NCI-H1417 treated with DMSO at 0.1 percent for 48 hours (cell line): Measurements from ENCODE around the gene SCN5A.

Experiments
- DNase-seq: peaks from one replicate; lab custom pipeline; 2025; lab: John Stamatoyannopoulos, UW

The SCN5A gene

DNA sequence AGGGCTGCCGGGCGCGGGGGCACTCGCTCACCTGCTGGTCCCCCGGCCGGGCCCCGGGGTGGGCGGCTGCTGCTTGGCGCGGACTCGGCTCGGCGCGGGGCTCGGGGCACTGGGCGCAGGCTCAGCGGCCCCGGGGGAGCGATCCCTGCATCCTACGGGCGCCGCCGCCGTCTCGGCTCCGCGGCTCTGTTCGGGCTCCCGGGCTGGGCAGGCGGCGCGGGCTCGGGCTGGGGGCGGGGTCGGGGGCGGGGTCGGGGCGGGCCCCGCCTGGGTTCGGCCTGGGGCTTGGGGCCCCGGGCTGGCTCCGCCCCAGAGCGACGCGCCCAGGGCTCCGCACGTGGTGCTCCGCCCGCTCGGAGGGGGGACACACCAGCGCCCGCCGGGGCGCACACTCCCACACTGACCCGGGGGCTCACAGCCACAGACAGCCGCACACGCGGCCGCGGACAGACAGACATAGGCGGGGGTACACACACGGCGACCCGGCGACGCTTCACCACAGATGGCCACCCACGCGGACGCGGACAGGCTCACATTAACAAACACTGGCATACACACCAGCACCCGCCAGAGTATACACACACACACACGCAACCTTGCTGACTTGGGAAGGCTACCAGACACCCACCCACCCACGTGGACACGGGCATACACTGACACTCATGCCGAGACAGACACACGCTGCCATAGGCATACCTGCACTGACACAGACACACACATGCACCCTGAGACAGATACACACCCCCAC lies at the start of gene SCN5A:
SCN5A (minus strand) TSS at position 188 of the 748 bp plus-strand sequence. CDS start 16,380 bp downstream, outside the sequence.
- DNase-seq: no peak

DNA sequence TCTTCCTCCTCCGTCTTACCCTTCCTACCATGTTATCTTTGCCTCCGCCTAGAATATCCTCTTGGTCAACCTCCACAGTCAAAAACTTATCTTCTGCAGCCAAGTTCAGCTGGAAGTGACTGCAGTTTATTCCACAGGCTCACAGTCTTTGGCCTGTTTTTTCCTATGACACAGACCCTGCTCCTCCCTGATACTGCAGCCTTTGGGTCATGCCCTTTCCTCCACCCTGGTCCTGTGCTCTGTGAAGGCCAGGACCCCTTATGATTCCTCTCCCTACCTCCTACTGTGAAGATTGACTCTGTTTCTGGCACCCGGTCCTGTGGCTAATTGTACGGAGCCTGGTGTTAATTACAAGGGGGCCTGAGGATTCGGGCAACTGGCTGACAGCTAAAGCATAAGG lies 49.3 kb upstream of the SCN5A start:
- DNase-seq: no peak

DNA sequence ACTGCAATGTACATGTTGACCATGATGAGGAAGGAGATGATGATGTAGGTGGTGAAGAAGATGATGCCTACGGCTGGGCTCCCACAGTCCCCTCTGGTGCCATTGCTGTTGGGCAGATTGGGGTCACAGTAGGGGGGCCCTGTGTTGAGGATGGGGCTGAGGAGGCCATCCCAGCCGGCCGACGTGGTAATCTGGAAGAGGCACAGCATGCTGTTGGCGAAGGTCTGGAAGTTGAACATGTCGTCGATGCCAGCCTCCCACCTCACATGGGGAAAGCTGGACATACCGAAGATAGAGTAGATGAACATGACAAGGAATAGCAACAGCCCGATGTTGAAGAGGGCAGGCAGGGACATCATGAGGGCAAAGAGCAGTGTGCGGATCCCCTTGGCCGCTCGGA lies 48.6 kb upstream of the SCN5A start:
- no peak for DNase-seq

DNA sequence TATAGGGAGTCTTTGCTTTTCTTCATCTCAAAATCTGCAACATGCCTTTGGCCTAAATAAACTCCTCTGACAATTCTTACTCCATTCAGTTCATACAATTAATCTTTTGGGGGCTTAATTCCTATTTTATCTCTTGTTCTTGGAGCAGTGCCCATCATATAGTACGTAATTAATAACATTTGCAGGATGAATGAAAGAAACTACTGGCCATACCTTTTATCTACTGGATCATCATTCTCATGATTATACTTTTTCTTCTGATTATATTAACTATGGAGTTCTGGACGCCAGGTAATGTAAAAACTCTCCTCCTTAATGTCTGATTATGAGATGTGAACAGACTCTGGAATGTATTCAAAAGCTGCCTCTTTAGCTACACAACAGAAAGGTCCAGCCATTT lies 46.5 kb upstream of the SCN5A start:
- no peak for DNase-seq

DNA sequence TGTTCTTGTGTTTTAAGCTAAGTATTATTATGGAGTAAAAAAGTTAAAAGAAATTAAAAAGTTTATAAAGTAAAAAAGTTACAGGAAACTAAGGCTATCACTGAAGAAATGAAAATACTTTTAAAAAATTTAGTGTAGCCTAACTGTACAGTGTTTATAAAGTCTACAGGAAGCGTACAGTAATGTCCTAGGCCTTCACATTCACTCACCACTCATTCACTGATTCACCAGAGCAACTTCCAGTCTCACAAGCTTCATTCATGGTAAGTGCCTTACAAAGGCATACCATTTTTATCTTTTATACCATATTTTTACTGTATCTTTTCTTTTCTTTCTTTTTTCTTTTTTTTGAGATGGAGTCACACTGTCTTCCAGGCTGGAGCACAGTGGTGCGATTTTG lies 40.7 kb upstream of the SCN5A start:
- no peak for DNase-seq

DNA sequence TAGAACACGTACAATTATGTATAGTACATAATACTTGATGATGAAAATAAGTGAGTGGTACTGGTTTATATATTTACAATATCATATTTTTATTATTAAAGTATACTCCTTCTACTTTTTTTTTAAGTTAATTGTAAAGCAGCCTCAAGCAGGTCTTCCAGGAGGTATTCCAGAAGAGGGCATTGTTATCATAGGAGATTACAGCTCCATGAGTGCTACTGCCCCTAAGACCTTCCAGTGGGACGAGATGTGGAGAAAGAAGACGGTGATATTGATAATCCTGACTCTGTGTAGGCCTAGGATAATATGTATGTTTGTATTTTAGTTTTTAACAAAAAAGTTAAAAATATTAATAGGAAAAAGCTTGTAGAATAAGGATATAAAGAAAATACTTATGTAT lies 40.3 kb upstream of the SCN5A start:
- no peak for DNase-seq

DNA sequence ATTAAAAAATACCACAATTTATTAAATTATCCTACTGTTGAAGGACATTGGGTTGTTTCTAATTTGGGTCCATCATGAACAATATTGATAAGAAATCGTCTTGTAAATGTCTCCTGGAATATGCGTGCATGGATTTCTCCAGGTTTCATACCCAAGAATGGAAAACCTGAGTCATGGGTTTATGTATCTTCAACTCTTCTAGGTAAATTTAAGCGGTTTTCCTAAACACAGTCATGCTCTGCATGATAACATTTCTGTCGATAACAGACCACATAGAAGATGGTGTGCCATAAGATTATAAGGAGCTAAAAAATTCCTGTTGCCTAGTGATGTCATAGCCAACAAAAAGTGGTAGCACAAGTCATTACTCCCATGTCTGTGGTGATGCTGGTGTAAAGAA lies 39.9 kb upstream of the SCN5A start:
- DNase-seq: no peak

DNA sequence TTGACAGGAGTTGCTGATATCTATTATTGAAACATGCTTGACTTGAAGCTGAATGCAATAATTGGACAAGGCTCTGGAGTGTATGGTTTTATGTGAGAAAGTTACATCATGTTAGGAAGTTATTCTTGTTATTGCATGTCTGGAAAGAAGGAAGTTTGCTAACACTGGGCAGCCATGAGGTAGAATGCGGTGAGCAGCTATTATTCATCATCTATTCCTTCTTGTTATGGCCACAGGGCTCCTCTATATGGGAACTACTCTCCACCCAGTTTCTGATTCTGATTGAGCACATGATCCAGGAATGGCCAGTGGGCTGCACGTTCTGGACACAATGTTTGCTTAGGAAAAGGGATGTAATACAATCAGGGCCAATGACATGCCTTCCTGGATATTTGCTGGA lies 37.8 kb upstream of the SCN5A start:
- no peak for DNase-seq

DNA sequence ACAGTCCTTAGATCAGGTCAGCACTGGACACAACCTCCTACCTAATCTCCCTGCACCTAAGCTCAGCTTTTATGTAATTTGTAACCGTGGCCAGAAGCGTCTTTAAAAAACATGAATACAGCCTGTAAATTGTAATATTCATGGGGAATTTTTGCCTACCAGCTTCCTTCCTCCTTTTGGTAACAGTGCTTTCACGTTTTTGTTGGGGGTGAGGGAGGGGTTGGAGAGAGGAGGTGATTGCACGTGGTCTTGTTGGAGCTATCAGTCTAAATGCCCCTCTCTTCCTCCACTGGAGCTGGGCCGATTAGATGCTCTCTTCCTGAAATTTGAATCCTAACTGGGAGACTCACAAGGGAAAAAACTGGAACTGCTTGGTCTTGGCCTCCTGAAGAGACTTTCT lies 35.1 kb upstream of the SCN5A start:
- no peak for DNase-seq

DNA sequence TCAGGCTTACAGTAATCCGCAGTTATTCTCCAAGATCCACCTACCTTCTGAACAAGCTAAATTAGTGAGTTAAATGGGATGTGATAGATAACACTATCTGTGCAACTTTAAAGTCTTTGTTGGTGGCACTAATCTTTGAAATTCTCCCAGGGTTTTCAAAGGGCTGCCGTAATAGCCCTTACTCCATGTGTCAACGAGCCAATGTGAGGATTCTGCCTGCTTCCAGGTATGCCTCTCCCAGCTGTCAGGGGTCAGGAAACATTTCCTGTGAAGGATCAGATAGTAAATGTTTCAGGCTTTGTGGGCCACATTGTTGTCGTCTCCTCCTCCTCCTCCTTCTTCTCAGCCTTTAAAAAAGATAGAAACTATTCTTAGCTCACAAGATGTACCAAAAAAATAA lies 20.2 kb upstream of the SCN5A start:
- DNase-seq: no peak

DNA sequence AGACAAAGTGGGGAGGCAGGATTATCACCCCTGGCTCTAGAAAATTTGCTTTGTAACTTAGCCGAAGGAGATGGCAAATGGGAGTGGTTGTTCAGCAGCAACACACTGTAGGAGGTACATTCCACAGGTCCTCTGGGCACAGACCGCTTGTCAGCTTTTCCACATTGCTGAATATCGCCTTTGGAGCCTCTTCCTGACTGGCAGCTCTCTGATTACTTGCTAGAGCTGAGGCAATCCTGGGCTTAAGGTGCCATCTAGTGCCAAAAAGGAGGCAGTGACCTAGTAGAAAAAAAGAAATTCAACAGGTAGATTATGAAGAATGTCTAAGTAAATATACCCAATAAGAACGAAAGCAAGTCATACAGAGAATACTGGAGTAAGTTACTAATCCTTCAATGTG lies 13.1 kb upstream of the SCN5A start:
- DNase-seq: no peak

DNA sequence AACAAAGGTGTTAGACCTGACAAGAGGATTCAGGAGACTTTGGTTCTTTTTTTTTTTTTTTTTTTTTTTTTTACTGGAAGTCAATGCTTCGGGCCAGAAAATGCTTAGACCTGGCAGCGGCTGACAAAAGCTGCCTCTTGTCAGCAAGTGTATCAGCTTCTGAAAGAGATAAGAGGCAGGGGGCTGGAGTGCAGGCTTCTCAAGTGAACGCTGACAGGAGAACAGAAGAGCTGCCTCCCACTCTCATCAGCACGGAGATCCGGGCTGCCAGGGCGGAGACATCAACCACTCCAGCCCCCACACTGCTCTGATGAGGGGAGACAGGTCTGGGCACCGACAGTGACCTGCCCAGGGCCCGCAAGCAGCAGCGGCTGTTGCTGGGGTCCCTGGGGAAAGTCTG lies 9.4 kb upstream of the SCN5A start:
- no peak for DNase-seq

DNA sequence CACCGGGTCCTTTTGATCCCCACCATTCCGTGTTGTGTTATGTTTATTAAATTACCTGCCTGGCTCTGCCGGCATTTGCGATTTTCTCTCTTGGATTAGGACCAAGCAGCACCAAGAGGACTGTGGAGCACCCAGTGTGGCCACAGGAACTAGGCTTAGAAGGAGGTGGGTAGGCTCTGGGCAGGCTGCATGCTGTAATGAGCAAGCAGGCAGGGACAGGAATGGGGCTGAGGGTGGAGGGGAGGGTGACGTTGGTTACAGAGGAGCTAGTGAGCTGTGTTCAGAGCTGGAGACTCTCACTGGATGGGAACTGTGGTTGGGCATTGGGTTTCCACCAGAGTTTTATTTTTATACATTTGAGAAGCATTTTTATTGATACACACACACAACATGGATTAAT lies 7.9 kb upstream of the SCN5A start:
- no peak for DNase-seq

DNA sequence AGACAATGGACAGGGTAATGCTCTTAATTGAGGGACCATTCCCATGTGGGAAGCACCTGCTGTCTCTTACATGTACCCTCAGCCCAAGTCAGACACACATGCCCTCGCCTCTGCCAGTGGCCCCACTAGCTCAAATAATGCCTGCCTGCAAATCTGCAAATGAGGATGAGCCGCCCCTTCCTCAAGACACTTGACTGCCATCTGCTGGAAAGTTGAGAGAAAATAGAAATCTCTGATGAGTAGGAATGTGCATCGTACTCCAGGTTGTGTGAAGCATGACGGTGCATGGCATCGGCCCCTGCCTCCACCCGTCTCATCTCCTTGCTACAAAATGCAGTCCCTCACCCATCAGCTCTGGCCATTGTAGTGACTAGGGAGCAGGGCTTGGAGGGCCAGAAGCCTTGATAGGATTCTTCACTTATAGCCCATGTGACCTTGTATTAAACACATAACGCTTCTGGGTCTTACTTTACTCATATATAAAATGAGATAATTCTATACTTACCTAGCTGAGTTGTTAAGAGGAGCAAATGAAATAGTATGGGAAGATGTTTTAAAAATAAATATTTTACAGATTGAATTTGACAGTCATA lies 6.3 kb upstream of the SCN5A start:
- no peak for DNase-seq

DNA sequence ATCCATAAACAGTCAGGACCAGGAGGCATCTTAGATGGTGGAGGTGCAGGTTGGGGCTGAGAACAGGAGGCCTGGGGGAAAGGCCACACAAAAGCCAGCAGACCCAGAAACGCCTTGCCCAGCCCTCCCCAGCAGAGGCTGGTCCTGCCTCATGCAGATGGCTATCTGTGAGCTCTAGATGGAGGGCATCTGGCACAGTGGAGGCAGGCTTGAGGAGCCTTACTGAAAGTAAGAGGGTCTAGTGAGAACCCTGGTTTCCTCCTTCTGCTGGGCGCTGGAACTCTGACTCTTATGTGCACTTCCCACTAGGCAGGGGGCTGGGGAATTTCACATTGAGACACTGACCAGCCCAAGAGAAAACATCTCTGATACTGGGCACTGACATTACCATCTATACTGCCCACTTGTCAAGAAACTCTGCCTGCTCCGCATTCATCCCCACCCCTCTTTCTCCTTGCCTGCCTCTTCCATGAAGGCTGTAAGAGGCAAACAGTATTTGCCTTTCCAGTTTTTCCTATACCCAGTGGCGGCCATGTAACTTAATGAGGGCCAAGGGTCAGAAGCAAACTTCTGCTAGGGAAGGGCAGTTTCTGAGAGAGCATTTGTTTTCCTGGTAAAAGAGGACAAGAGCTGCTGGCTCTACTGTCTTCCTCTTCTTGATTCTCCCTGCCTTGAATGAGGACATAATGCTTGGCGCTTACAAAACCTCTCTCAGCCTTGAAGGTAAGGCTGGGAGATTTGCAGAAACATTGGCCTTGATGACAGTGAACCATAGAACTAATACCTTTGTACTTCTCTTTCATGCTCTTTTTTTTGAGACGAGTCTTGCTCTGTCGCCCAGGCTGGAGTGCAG lies 4.4 kb upstream of the SCN5A start:
- no peak for DNase-seq

DNA sequence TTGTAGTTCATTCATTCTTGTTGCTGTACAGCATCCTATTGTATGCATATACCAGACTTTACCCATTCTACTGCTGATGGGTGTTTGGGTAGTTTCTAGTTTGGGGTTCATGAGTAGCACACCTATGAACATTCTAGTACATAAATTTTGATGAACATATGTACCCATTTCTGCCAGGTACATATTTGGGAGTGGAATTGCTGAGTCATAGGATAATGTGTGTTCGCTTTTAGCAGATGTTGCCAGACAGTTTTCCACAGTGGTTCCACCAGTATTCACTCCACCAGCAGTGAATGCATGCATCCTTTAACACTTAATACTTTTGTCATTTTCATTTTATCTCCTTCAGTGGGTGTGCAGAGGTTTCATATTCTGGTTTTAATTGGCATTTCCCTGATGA lies 3.4 kb upstream of the SCN5A start:
- DNase-seq: no peak

DNA sequence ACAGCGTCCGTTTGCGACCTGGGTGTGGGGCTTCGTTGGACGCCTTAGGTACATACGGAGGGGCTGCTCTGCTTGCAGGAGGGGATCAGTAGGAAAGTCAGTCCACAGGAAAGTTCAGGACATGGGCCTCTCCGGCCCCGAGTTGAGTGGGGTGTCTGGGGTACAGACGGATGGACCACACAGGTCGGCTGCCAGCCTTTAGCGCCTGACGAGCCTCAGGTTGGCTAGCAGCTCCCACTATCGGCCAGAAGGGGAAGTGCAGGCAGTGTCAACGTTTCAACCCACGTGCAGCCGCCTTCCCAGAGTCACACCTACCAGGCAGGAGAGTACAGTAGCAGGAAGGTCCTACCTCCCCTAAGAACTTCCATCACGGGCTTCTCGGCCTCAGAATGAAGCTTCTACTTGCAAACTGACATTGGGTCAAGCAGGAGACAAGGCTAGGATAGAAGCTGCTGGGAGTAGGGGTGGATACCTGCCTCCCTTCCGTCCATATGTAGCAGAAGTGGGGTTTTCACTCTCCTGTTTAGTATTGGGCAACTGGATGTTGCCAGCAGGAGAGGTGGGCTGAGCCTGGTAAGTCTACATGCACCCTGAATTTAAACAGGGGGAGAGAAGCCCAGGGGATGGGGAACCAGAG lies 1.8 kb upstream of the SCN5A start:
- peak; percentile 12 for DNase-seq

DNA sequence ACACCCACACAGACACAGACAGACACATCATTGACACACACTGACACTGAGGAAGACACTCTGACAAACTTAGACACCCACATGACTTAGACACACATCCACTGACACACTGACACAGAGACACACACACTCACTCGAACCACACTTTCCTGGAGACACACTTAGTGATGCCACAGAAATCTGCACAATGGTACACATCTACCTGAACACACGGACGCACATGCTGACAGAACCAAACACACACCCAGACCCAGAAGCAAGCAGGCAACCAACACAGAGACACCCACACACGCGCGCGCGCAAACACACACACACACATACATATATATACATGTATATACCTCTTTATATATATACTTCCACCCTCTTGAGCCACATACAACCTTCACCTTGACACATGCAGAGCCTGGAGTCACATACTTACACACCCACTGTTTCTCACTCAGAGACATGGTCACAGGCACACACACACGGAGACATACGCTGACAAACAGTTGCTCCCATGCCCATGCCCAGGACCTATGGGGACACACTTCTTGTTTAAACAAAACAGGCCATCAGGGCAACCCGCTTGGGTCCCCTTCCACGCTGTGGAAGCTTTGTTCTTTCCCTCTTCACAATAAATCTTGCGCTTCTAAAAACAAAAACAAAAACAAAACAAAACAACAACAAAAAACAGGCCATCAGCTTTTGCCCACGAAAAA lies 913 bp upstream of the SCN5A start:
- DNase-seq: no peak

DNA sequence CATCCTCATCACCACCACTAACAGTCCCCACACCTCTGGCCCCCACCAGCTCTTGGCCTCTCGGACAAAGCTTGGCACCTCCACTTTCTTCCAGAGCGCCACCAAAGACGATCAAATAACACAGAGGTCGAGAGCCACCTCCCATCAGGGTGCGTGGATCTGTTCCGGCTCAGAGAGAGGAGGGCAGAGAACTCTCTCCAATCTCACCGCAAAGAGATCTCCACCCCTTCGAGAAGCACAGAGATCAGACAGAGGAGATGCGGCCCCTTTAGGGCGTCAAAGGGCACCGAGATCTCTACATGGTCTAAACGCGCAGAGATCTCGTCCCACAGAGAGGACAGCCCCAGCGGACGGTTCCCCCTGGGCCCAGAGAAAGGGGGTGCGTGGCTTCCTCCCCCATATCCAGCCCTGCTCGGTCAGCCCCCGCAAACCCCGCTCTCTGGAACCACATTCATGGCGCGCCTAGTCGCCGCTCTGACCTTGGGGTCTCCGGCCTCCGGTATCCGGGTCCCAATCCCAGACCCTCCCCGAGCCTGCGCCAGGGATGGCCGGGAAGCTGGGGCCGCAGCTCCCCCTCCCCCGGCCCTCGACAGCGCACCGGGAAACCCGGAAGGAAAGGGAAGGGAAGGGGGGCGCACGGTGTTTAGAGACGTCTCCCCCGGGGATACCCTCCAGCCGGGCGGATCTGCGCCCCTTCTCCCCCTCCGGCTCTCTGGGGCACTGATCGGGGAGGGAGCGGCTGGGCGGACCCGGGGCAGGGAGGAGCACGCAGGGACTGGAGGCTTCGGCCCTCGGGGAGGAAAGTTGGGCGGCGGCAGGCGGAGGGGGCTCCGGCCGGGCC lies 608 bp downstream of the SCN5A start:
- no peak for DNase-seq

DNA sequence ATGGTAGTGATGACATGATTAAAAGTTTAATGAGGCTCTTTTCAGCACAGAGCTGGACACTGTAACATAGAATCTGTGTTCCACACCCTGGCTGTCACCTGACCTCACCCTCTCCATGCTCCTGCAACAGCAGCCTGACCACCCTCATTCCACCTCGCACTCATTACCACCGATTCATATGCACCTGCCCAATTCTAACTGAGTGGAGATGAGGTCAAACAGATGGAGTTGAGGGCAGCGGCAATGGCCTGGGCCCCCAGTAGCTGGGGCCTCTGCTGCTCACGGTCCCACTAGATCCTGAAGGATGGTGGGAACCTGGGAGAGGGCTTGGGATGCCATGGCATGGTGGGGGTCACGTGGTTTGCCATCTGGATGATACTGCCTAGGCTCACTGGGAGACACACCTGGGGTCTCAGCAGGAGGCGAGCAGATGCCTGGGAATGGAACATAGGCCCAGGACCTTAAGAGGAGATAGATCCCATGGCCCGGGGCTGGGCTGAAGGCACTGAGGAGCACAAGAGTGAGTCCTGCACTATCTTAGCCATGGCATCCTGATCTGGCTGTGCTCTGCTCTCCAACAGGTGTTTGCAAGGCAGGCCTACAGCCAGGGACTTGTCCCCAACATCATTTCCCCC lies 1.3 kb downstream of the SCN5A start:
- no peak for DNase-seq
